ENCODE results near the gene ACSM3. TPM values are rescaled to one million over a fixed set of nuclear protein-coding genes. Genes with fewer than 3 reads are reported as not detected.

The ACSM3 gene
- total and polyA plus RNA-seq, 5 experiments from 2014 or later = 7.9 to 15.7 (median 14.8) TPM

DNA sequence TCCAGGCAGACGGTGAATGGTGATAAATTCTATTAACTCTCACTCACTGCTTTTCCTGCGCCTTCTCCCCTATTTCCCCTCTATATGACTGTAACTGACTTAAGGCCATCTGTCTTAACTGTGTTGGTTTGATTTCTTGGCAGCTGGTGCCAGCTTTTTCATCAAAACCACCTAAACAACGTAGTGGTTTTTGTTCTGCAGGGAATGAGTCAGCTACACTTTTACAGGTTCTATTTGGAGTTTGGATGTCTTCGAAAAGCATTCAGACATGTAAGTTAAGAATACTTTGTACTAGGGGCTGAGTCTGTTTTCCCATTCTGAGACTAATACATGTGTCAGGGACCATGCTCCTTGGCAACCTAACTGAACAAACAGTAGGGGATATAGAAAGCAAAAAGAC, 51.0 kb downstream of the ACSM3 start:
- Mint-ChIP-seq H3K4me3 (no peak overlapping the region), H3K27me3 (peaks cover 0 to 4% (median 0%) of the 10 kb centered on the region in 5 donors), H3K9me3 (no peaks in the 10 kb centered on the region), H3K4me1 (no peaks in the 10 kb centered on the region), H3K36me3 (no peaks in the 10 kb centered on the region), H3K27ac (no peak overlapping the region)
- POLR2A ChIA-PET = no interaction called here
- DNase-seq (no peak), ATAC-seq (no peak)

DNA sequence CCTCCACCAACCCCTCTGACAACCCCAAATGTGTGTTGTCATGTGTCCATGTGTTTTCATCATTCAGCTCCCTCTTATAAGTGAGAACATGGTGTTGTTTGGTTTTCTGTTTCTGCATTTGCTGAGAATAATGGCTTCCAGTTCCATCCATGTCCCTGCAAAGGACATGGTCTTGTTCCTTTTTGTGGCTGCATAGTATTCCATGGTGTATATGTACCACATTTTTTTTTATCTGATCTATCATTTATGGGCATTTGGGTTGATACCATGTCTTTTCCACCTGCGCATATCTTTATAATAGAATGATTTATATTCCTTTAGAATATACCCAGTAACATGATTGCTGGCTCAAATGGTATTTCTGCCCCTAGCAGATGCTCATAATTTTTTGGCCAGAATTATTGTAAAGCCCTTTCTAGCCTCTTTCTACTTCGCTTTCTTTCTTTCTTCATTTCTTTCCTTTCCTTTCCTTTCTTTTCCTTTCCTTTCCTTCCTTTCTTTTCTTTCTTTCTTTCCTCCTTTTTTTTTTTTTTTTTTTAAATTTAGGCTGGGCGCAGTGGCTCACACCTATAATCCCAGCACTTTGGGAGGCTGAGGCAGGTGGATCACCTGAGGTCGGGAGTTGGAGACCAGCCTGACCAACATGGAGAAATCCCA, 55.2 kb downstream of the ACSM3 start:
- Mint-ChIP-seq H3K9me3 (no peaks in the 10 kb centered on the region), H3K4me1 (peaks cover 0 to 7% (median 2%) of the 10 kb centered on the region in 4 donors), H3K36me3 (no peaks in the 10 kb centered on the region), H3K4me3 (no peak overlapping the region), H3K27me3 (no peaks in the 10 kb centered on the region), H3K27ac (no peak overlapping the region)
- no peak for DNase-seq
- POLR2A ChIA-PET = no interaction called here
- ATAC-seq = no peak

DNA sequence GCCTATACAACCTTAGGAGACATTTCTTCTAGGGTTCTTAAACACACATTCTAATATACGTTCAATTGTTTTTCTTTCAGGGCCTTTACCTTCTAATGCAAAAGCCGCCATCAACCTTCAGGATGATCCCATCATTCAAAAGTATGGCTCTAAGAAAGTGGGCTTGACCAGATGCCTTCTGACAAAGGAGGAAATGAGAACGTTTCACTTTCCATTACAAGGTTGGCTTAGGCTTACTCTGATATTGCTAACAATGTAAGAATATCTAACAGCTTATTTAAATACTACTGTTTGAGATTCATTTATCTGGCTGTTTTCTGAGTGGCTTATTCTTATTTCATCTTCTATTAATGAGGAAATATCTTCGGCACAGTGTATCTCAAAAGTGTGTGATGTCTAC, 57.9 kb downstream of the ACSM3 start:
- Mint-ChIP-seq H3K36me3 (no peaks in the 10 kb centered on the region), H3K27me3 (no peaks in the 10 kb centered on the region), H3K4me3 (no peak overlapping the region), H3K9me3 (no peaks in the 10 kb centered on the region), H3K4me1 (peaks cover 0 to 7% (median 2%) of the 10 kb centered on the region in 4 donors), H3K27ac (no peak overlapping the region)
- DNase-seq (no peak), ATAC-seq (no peak)
- POLR2A ChIA-PET = no interaction called here

DNA sequence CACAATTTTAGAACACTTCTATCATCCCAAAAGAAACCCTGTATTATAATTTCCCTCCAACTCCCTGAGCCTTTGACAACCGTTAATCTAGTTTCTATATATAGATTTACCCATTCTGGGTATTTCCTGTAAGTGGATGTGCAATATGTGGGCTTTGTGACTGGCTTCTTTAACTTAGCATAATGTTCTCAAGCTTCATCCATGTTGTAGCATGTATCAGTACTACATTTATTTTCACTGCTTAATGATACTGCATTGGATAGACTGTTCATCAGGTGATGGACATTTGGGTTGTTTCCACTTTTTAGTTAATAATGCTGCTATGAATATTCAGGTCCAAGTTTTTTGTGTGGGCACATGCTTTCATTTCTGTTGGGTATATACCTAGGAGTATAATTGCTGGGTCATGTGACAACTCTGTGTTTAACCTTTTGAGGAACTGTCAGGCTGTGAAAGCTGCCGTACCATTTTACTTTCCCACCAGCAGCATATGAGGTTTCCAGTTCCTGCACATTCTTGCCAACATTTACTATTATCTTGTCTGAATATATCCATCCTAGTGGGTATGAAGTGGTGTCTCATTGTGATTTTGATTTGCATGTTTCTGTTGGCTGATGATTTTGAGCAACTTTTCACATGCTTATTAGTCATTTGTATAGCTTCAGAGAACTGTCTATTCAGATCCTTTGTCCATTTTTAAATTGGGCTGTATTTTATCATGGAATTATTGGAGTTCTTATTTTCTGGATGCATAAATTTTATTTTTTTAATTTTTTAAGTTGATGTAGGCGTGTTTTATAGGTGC, 58.9 kb downstream of the ACSM3 start:
- Mint-ChIP-seq H3K4me1 (peaks cover 0 to 7% (median 2%) of the 10 kb centered on the region in 4 donors), H3K9me3 (no peaks in the 10 kb centered on the region), H3K36me3 (no peaks in the 10 kb centered on the region), H3K27me3 (no peaks in the 10 kb centered on the region), H3K4me3 (no peak overlapping the region), H3K27ac (no peak overlapping the region)
- DNase-seq (no peak), ATAC-seq (no peak)
- POLR2A ChIA-PET = no interaction called here

DNA sequence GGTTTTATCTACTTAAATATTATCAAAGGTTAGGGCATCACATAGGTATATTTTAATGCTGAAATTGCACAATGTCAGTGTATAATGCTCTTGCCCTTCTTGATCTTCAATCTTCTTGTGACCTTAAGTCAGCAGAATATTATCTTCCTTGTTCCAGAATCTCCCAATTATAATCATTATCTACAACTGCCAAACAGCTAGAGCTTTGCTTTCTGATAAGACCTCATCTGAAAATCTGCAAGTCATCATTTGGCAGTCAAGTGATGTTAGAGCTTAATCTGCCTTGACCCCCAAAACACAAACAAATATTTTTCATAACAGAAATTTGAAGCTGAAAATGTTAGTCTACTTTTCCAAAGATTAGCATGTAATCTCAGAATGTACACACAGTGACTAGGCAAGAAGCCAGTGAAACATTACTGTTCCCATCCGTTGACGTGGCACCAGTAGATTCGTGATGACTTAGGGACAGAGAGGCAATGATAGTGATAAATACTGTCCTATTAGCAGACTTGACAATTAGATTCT, 62.3 kb downstream of the ACSM3 start:
- POLR2A ChIA-PET = no interaction called here

DNA sequence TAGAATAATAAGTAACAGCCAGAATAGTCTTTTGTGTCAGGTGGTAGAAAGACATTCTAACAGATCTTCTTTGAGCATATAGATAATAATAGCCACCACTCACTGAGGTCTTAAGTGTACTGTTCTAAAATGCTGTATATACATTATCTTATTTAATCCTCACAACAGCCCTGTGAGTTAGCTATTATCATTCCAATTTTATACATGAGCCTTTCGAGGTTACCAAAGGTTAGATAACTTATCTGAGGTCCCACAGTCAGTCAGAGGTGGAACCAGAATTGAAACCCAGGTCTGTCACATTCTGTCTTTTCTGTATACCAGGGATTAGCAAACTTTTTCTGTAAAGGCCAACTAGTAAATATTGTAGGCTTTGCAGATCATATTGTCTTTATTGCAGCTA, 65.7 kb downstream of the ACSM3 start:
- peaks cover 0 to 4% (median 2%) of the 10 kb centered on the region in 9 donors for H3K9me3 Mint-ChIP-seq
- ATAC-seq = no peak
- H3K36me3 Mint-ChIP-seq = peaks cover 0 to 2% (median 2%) of the 10 kb centered on the region in 3 donors
- no peaks in the 10 kb centered on the region for H3K4me1 Mint-ChIP-seq
- H3K27ac Mint-ChIP-seq = no peak overlapping the region
- DNase-seq = no peak
- H3K27me3 Mint-ChIP-seq = no peaks in the 10 kb centered on the region
- POLR2A ChIA-PET = no interaction called here
- no peak overlapping the region for H3K4me3 Mint-ChIP-seq

More for the DNA sequence above, 62.3 kb downstream of the ACSM3 start:
- Mint-ChIP-seq H3K9me3 (no peaks in the 10 kb centered on the region), H3K36me3 (no peaks in the 10 kb centered on the region), H3K4me1 (peaks cover 0 to 7% (median 2%) of the 10 kb centered on the region in 4 donors), H3K27me3 (no peaks in the 10 kb centered on the region), H3K4me3 (no peak overlapping the region), H3K27ac (no peak overlapping the region)
- DNase-seq (no peak), ATAC-seq (no peak)

DNA sequence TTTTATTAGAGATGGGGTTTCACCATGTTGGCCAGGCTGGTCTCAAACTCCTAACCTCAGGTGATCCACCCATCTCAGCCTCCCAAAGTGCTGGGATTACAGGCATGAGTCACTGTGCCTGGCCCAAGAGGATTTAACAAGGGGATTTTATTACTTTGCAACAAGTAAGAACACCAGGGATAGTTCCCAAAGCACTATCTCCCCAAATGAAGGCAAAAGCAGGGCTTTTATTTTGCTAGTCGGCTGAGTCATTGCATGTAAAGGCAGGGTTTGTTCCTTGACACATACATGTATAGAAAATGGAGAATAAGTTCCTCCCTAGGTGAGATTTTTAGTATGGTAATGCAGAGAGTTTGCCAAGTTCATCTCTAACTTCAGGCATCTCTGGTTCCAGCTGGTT, 66.6 kb downstream of the ACSM3 start:
- no peak overlapping the region for H3K4me3 Mint-ChIP-seq
- peaks cover 0 to 13% (median 6%) of the 10 kb centered on the region in 9 donors for H3K9me3 Mint-ChIP-seq
- POLR2A ChIA-PET = no interaction called here

DNA sequence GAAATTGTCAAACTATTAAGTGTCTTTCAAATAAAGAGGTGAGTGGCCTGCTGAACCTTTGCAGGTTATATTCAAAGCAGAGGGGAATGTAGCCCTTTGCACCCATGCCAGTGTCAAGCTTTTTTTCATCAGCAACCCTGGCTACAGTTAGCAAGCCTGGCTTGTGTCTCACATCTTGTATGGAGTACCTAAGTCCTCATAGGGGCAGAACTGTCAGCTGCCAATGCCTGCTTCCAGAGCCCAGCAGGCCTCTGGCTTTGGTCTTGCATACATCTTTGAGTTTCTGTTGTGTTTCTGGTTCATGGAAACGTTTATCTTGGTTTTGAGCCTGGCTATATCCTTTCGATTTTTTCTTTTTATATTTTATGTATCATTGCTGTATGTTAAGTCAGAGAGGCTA, 69.3 kb downstream of the ACSM3 start:
- Mint-ChIP-seq H3K36me3 (peaks cover 0 to 29% (median 18%) of the 10 kb centered on the region in 3 donors), H3K4me3 (no peak overlapping the region), H3K9me3 (peaks cover 0 to 31% (median 14%) of the 10 kb centered on the region in 9 donors), H3K27ac (no peak overlapping the region), H3K27me3 (no peaks in the 10 kb centered on the region), H3K4me1 (no peaks in the 10 kb centered on the region)
- POLR2A ChIA-PET = no interaction called here
- no peak for DNase-seq
- ATAC-seq = no peak

More for the DNA sequence above, 66.6 kb downstream of the ACSM3 start:
- peaks cover 0 to 10% (median 4%) of the 10 kb centered on the region in 3 donors for H3K36me3 Mint-ChIP-seq
- DNase-seq = no peak
- ATAC-seq = no peak
- no peak overlapping the region for H3K27ac Mint-ChIP-seq
- H3K4me1 Mint-ChIP-seq = no peaks in the 10 kb centered on the region
- H3K27me3 Mint-ChIP-seq = no peaks in the 10 kb centered on the region

DNA sequence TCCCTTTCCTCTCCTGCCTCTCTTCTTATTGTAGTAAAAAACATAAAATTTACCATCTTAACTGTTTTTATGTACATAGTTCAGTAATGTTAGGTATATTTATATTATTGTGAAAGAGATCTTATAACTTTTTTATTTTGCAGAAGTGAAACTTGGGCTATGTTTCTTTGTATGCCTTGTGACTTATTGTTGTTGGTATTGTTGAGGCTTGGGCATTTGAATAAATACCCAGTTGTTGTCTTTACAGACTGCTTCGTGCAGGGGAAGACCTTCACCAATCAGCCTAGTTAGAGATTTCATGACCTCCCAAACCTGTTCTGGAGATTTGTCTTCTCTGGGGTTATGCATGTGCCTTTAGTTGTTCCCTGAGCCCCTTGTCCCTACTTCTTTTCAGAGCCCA, 74.4 kb downstream of the ACSM3 start:
- Mint-ChIP-seq H3K36me3 (peaks cover 0 to 29% (median 18%) of the 10 kb centered on the region in 3 donors), H3K4me1 (peaks cover 0 to 5% (median 2%) of the 10 kb centered on the region in 4 donors), H3K4me3 (no peak overlapping the region), H3K27ac (no peak overlapping the region), H3K27me3 (no peaks in the 10 kb centered on the region), H3K9me3 (peaks cover 0 to 35% (median 14%) of the 10 kb centered on the region in 9 donors)
- ATAC-seq (no peak), DNase-seq (no peak)
- POLR2A ChIA-PET = no interaction called here

DNA sequence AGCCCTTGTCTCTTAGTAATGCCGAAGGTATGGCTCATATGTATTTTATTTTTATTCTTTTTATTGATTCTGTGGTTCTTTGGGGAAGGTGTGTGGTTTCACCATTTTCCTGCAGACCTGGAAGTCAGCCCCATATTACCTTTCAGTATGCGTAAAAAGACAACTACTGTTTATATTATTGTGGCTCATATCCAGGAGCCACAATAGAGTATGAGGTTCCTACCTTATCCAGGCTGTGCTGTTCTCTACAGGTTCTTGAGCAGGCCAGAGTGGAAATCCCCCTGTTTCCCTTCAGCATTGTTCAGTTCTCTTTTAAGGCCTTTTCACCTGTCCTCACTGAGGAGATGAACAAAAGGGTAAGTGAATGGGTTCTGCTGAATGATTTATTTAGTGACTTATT, 75.7 kb downstream of the ACSM3 start:
- peaks cover 0 to 33% (median 10%) of the 10 kb centered on the region in 9 donors for H3K9me3 Mint-ChIP-seq
- no peak overlapping the region for H3K27ac Mint-ChIP-seq
- DNase-seq (no peak), ATAC-seq (no peak)
- no peaks in the 10 kb centered on the region for H3K27me3 Mint-ChIP-seq
- POLR2A ChIA-PET = no interaction called here
- H3K36me3 Mint-ChIP-seq = peaks cover 0 to 27% (median 16%) of the 10 kb centered on the region in 3 donors
- peaks cover 2 to 18% (median 15%) of the 10 kb centered on the region in 4 donors for H3K4me1 Mint-ChIP-seq
- no peak overlapping the region for H3K4me3 Mint-ChIP-seq

DNA sequence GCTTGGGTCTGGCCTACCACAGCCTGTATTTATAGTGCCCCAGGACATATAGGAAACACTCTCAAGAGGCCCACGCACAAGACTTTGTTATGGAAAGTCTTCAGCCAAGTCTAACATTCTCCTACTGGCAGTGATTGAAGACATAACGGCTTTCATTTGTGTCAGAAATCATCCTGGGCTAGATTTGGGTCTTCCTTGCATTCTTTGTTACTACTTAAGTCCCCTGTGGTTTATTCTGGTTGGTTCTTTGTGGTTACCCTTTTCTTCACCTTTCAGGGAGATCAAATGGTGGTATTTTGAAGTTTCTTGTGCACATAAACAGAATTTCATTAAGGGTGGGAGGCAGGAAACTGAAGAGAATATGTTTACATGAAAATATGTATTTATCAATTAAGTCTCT, 80.2 kb downstream of the ACSM3 start:
- DNase-seq (peak in 4 of 10 donors; percentile 13 to 57 (median 35)), ATAC-seq (peak; percentile 68 to 88)
- no peaks in the 10 kb centered on the region for H3K9me3 Mint-ChIP-seq
- H3K27ac Mint-ChIP-seq = peak overlapping the region; percentile 14 to 86 (median 72)
- peaks cover 11 to 27% (median 24%) of the 10 kb centered on the region in 4 donors for H3K4me1 Mint-ChIP-seq
- peak overlapping the region; percentile 26 to 70 (median 47) for H3K4me3 Mint-ChIP-seq
- POLR2A ChIA-PET = interaction anchor here (1.6 kb wide), 1 partner anchor 56 kb away, joined by 3 read pairs; the partner anchor contains the start of genes DCUN1D3 and LYRM1
- no peaks in the 10 kb centered on the region for H3K36me3 Mint-ChIP-seq
- no peaks in the 10 kb centered on the region for H3K27me3 Mint-ChIP-seq

DNA sequence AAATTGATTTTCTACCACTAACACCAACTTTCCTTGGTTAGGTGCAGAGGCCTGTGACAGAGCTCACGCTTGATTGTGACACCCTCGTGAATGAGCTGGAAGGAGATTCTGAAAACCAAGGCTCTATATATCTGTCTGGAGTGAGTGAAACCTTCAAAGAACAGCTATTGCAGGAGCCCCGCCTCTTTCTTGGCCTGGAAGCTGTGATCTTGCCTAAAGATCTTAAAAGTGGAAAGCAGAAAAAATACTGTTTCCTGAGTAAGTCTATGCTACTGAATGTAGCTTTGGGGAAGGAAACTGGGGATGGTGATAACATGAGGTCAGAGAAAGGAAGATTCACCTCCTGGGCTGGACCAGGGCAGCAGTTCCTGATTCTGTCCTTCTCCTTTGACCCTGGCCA, 80.8 kb downstream of the ACSM3 start:
- Mint-ChIP-seq H3K36me3 (no peaks in the 10 kb centered on the region), H3K27ac (peak overlapping the region; percentile 14 to 86 (median 71)), H3K27me3 (no peaks in the 10 kb centered on the region), H3K9me3 (no peaks in the 10 kb centered on the region), H3K4me3 (peak overlapping the region; percentile 26 to 70 (median 47)), H3K4me1 (peaks cover 11 to 27% (median 24%) of the 10 kb centered on the region in 4 donors)
- peak in 6 of 10 donors; percentile 2 to 44 (median 16) for DNase-seq
- POLR2A ChIA-PET = interaction anchor here (0.7 to 1.6 kb wide), 2 partner anchors 38 to 56 kb away, joined by 3 to 4 read pairs; partner anchors contain the start of genes DCUN1D3, ERI2, LYRM1 and REXO5
- ATAC-seq = peak; percentile 76 to 79

DNA sequence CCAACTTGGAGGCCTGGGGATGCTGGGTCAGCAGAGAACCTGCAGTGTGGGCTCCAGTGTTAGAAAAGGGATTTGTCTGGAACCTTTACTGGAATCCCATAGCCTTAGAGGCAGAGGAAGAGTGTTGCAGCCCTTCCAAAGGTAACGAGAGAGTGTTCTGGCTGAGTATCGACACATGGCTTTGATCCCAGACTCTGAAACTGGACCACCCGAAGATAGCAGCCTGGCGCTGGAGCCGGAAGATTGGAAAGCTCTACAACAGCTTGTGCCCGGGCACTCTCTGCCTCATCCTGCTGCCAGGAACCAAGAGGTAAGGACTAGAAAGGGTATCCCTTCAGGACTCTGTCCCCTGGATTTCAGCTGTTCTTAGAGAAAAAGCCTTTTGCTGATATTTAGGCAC, 82.2 kb downstream of the ACSM3 start:
- Mint-ChIP-seq H3K4me1 (peaks cover 11 to 27% (median 27%) of the 10 kb centered on the region in 4 donors), H3K4me3 (no peak overlapping the region), H3K27me3 (no peaks in the 10 kb centered on the region), H3K27ac (no peak overlapping the region), H3K9me3 (no peaks in the 10 kb centered on the region), H3K36me3 (no peaks in the 10 kb centered on the region)
- ATAC-seq (no peak), DNase-seq (no peak)
- POLR2A ChIA-PET = no interaction called here

All from naive thymus-derived CD8-positive, alpha-beta T cell (primary cell).